ENCODE data around the gene POFUT1. TPM values are rescaled to one million over a fixed set of nuclear protein-coding genes. Genes with fewer than 3 reads are reported as not detected.

Gene POFUT1
- polyA plus RNA-seq, 3 donors = 10.9 to 22.8 (median 11.8) TPM

GRCh38 chr20:32181606-32182005 lies 26.1 kb upstream of the POFUT1 start:
- Histone ChIP-seq H3K4me2 (replicated peaks; ENCODE audit: extremely low read depth, low read length, poor library complexity, severe bottlenecking) (no peak overlapping the region), H3K27me3 (ENCODE audit: control insufficient read depth in 2 of 2, insufficient read depth in 2 of 2, low read length in 2 of 2) (no peaks in the 10 kb centered on the region), H2AFZ (ENCODE audit: insufficient read depth, low read depth, low read length, poor library complexity, severe bottlenecking) (no peak overlapping the region), H3K36me3 (replicated peaks in 1 of 2; ENCODE audit: control insufficient read depth in 1 of 2, insufficient read depth in 2 of 2, low read length in 2 of 2) (no peaks in the 10 kb centered on the region), H3K79me2 (ENCODE audit: insufficient read depth, low read length) (no peaks in the 10 kb centered on the region), H3K9ac (ENCODE audit: insufficient read depth, low read length, poor library complexity, severe bottlenecking) (no peak overlapping the region), H3K9me3 (replicated peaks in 1 of 2; ENCODE audit: control insufficient read depth in 1 of 2, insufficient read depth in 1 of 2, low read length in 2 of 2) (no peaks in the 10 kb centered on the region), H4K20me1 (ENCODE audit: insufficient read depth, low read length) (no peaks in the 10 kb centered on the region), H3K4me3 (replicated peaks in 1 of 3; ENCODE audit: low read depth in 2 of 3, low read length in 3 of 3) (no peak overlapping the region), H3K4me1 (ENCODE audit: control insufficient read depth in 1 of 2, insufficient read depth in 2 of 2, low read length in 2 of 2) (no peaks in the 10 kb centered on the region), H3K27ac (ENCODE audit: low read depth in 1 of 2, low read length in 2 of 2) (no peak overlapping the region)
- intact Hi-C loops (cut with micrococcal nuclease) = no loop called here
- Mint-ChIP-seq H3K4me3 (no peak overlapping the region), H3K9me3 (peaks cover 0 to 2% (median 0%) of the 10 kb centered on the region in 7 donors), H3K4me1 (no peaks in the 10 kb centered on the region), H3K36me3 (no peaks in the 10 kb centered on the region), H3K27me3 (ENCODE audit: low read depth in 3 of 3) (peaks cover 0 to 7% (median 0%) of the 10 kb centered on the region in 3 donors), H3K27ac (no peak overlapping the region)
- TF ChIP-seq, protein P1, sequence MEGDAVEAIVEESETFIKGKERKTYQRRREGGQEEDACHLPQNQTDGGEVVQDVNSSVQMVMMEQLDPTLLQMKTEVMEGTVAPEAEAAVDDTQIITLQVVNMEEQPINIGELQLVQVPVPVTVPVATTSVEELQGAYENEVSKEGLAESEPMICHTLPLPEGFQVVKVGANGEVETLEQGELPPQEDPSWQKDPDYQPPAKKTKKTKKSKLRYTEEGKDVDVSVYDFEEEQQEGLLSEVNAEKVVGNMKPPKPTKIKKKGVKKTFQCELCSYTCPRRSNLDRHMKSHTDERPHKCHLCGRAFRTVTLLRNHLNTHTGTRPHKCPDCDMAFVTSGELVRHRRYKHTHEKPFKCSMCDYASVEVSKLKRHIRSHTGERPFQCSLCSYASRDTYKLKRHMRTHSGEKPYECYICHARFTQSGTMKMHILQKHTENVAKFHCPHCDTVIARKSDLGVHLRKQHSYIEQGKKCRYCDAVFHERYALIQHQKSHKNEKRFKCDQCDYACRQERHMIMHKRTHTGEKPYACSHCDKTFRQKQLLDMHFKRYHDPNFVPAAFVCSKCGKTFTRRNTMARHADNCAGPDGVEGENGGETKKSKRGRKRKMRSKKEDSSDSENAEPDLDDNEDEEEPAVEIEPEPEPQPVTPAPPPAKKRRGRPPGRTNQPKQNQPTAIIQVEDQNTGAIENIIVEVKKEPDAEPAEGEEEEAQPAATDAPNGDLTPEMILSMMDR (IDR thresholded peaks at IDR 0.05) = no peak
- WGBS (ENCODE audit: insufficient coverage) = no CpG with 5 or more reads among the region's 2 CpGs
- DNase-seq = no peak

- intact Hi-C loops (cut with micrococcal nuclease) = no loop called here
- WGBS (ENCODE audit: insufficient coverage) = 98% methylated on average over 3 of the region's 4 CpGs
These were observed 23.6 kb upstream of the POFUT1 start for GRCh38 chr20:32183947-32184635.

More at GRCh38 chr20:32183947-32184635, 23.6 kb upstream of the POFUT1 start:
- TF ChIP-seq, protein P1 (IDR thresholded peaks at IDR 0.05) = no peak
- Mint-ChIP-seq H3K27ac (no peak overlapping the region), H3K4me3 (no peak overlapping the region), H3K27me3 (ENCODE audit: low read depth in 3 of 3) (peaks cover 0 to 7% (median 3%) of the 10 kb centered on the region in 3 donors), H3K36me3 (peaks cover 2 to 4% of the 10 kb centered on the region in 2 donors), H3K9me3 (peaks cover 0 to 3% (median 0%) of the 10 kb centered on the region in 7 donors), H3K4me1 (peaks cover 5% of the 10 kb centered on the region)
- Histone ChIP-seq H3K27me3 (ENCODE audit: control insufficient read depth in 2 of 2, insufficient read depth in 2 of 2, low read length in 2 of 2) (no peaks in the 10 kb centered on the region), H3K79me2 (ENCODE audit: insufficient read depth, low read length) (no peaks in the 10 kb centered on the region), H3K9ac (ENCODE audit: insufficient read depth, low read length, poor library complexity, severe bottlenecking) (no peak overlapping the region), H3K4me1 (ENCODE audit: control insufficient read depth in 1 of 2, insufficient read depth in 2 of 2, low read length in 2 of 2) (peaks cover 0 to 1% of the 10 kb centered on the region in 2 donors), H3K9me3 (replicated peaks in 1 of 2; ENCODE audit: control insufficient read depth in 1 of 2, insufficient read depth in 1 of 2, low read length in 2 of 2) (no peaks in the 10 kb centered on the region), H3K36me3 (replicated peaks in 1 of 2; ENCODE audit: control insufficient read depth in 1 of 2, insufficient read depth in 2 of 2, low read length in 2 of 2) (no peaks in the 10 kb centered on the region), H3K4me3 (replicated peaks in 1 of 3; ENCODE audit: low read depth in 2 of 3, low read length in 3 of 3) (no peak overlapping the region), H2AFZ (ENCODE audit: insufficient read depth, low read depth, low read length, poor library complexity, severe bottlenecking) (no peak overlapping the region), H3K27ac (ENCODE audit: low read depth in 1 of 2, low read length in 2 of 2) (no peak overlapping the region), H3K4me2 (replicated peaks; ENCODE audit: extremely low read depth, low read length, poor library complexity, severe bottlenecking) (no peak overlapping the region), H4K20me1 (ENCODE audit: insufficient read depth, low read length) (no peaks in the 10 kb centered on the region)
- DNase-seq = no peak

Data from CD14-positive monocyte (primary cell).